ENCODE results near the gene MT1M. TPM values are rescaled to one million over a fixed set of nuclear protein-coding genes. Genes with fewer than 3 reads are reported as not detected.

MT1M gene
- total and polyA plus RNA-seq, 2 donors (not counting 1 experiment from before 2014, with no cell fraction given): 8.5 to 58.8 TPM

DNA sequence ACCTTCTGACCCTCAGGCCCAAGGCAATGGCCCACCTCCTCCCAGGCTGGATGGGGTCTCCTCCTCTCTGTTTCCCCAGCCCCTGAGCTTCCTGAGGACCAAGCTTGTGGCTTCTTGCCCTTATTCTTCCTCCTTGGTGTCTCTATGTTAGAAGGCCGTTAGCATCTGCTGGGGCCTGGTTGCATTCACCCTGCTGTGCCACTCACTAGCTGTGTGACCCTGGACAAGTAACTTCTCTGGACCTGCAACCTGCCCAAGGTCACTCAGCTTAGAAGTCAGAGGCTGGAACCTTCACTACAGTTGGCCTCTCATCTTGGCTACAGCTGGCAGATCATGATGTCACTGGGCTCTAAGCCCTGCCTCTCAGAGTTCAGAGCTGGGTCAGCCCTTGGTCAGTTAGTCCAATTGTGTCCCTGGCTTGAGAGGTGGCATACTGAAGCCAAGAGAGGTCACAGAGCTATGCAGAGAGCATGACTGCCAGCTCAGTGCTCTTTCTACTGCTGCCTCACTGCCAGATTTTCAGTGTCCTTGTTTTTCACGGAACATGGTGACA is 21.1 kb upstream of the MT1M start:
- H3K4me1 ChIP-seq (ENCODE audit: control insufficient read depth, extremely low read depth, insufficient read depth, low read length): peaks cover 42% of the 10 kb centered on the region
- DNase-seq (ENCODE audit: low read depth in 2 of 2): peak; percentile 49 to 74
- no peak overlapping the region for H3K4me3 ChIP-seq (replicated peaks in 1 of 4; ENCODE audit: control extremely low read depth in 1 of 4, insufficient read depth in 1 of 4, low read depth in 3 of 4, low read length in 4 of 4)

DNA sequence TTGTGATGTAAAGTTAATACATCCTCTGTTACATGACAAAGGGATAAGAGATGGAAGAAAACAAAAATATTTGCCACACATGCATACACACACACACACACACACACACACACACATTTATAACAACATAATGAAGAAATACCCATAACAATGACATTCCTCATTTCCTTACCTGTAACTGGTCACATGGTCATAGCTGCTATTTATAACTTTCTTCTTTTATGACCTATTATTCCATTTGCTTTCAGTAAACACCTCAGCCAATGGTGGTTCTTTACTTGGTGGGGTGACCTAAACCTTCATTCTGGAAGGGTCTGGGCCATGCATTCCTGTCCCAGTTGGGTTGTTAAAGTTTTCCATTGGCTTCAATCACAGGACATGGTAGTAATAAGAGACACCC is 18.8 kb upstream of the MT1M start:
- H3K4me2 ChIP-seq (ENCODE audit: extremely low read depth, insufficient read depth, low read length): no peak overlapping the region

More for the DNA sequence above, 21.1 kb upstream of the MT1M start:
- no peak overlapping the region for H2AFZ ChIP-seq (ENCODE audit: low read length)
- H3K36me3 ChIP-seq (ENCODE audit: control insufficient read depth, insufficient read depth, low read length): no peaks in the 10 kb centered on the region
- peak overlapping the region; percentile 99 for H3K27ac ChIP-seq (ENCODE audit: insufficient read depth, low read length)
- peaks cover 11% of the 10 kb centered on the region for H3K79me2 ChIP-seq (ENCODE audit: control insufficient read depth, insufficient read depth, low read length)
- H3K9ac ChIP-seq (ENCODE audit: insufficient read depth, low read length): peak overlapping the region; percentile 16
- TF ChIP-seq, protein P1, sequence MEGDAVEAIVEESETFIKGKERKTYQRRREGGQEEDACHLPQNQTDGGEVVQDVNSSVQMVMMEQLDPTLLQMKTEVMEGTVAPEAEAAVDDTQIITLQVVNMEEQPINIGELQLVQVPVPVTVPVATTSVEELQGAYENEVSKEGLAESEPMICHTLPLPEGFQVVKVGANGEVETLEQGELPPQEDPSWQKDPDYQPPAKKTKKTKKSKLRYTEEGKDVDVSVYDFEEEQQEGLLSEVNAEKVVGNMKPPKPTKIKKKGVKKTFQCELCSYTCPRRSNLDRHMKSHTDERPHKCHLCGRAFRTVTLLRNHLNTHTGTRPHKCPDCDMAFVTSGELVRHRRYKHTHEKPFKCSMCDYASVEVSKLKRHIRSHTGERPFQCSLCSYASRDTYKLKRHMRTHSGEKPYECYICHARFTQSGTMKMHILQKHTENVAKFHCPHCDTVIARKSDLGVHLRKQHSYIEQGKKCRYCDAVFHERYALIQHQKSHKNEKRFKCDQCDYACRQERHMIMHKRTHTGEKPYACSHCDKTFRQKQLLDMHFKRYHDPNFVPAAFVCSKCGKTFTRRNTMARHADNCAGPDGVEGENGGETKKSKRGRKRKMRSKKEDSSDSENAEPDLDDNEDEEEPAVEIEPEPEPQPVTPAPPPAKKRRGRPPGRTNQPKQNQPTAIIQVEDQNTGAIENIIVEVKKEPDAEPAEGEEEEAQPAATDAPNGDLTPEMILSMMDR (conservative IDR thresholded peaks at IDR 0.05 in 1 of 2, IDR thresholded peaks at IDR 0.05 in 1 of 2; ENCODE audit: low read depth in 1 of 2, low read length in 2 of 2): no peak
- no peak for TF ChIP-seq EZH2 (IDR thresholded peaks at IDR 0.05; ENCODE audit: low read length, missing control alignments)
- H3K9me3 ChIP-seq (ENCODE audit: control insufficient read depth, insufficient read depth, low read depth, low read length): no peaks in the 10 kb centered on the region
- H3K4me2 ChIP-seq (ENCODE audit: extremely low read depth, insufficient read depth, low read length): peak overlapping the region; percentile 20
- H3K27me3 ChIP-seq (ENCODE audit: control insufficient read depth, insufficient read depth, low read length): no peaks in the 10 kb centered on the region
- H4K20me1 ChIP-seq (ENCODE audit: control insufficient read depth, extremely low read depth, insufficient read depth, low read length): no peaks in the 10 kb centered on the region

DNA sequence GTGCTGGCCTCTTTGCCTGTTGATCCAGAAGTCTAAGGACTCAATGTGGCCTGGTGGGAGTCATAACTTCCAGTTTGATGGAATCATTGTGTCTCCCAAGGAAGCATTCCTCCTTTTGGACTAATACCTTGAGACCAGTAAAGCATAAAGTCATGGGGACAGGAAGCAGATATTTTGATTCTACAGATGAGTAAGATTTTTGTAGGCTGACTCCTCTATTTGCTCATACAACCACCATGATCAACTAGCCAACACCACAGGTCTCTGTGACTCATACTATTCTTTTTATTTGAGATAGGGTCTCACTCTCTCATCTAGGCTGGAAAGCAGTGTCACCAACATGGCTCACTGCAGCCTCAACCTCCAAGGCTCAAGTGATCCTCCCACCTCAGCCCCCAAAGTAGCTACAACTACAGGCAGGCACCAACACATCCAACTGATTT is 17.9 kb upstream of the MT1M start:
- TF ChIP-seq EZH2 (IDR thresholded peaks at IDR 0.05; ENCODE audit: low read length, missing control alignments): no peak
- TF ChIP-seq, protein P1 (conservative IDR thresholded peaks at IDR 0.05 in 1 of 2, IDR thresholded peaks at IDR 0.05 in 1 of 2; ENCODE audit: low read depth in 1 of 2, low read length in 2 of 2): no peak
- Histone ChIP-seq H3K27me3 (ENCODE audit: control insufficient read depth, insufficient read depth, low read length) (no peaks in the 10 kb centered on the region), H3K27ac (ENCODE audit: insufficient read depth, low read length) (peak overlapping the region; percentile 59), H3K9ac (ENCODE audit: insufficient read depth, low read length) (no peak overlapping the region), H3K36me3 (ENCODE audit: control insufficient read depth, insufficient read depth, low read length) (no peaks in the 10 kb centered on the region), H3K9me3 (ENCODE audit: control insufficient read depth, insufficient read depth, low read depth, low read length) (no peaks in the 10 kb centered on the region), H3K4me1 (ENCODE audit: control insufficient read depth, extremely low read depth, insufficient read depth, low read length) (peaks cover 36% of the 10 kb centered on the region), H3K79me2 (ENCODE audit: control insufficient read depth, insufficient read depth, low read length) (no peaks in the 10 kb centered on the region), H3K4me2 (ENCODE audit: extremely low read depth, insufficient read depth, low read length) (no peak overlapping the region), H3K4me3 (replicated peaks in 1 of 4; ENCODE audit: control extremely low read depth in 1 of 4, insufficient read depth in 1 of 4, low read depth in 3 of 4, low read length in 4 of 4) (no peak overlapping the region), H2AFZ (ENCODE audit: low read length) (no peak overlapping the region), H4K20me1 (ENCODE audit: control insufficient read depth, extremely low read depth, insufficient read depth, low read length) (no peaks in the 10 kb centered on the region)
- peak in 1 of 2 donors; percentile 96 for DNase-seq (ENCODE audit: low read depth in 2 of 2)

More for the DNA sequence above, 18.8 kb upstream of the MT1M start:
- Histone ChIP-seq H4K20me1 (ENCODE audit: control insufficient read depth, extremely low read depth, insufficient read depth, low read length) (no peaks in the 10 kb centered on the region), H3K27ac (ENCODE audit: insufficient read depth, low read length) (no peak overlapping the region), H2AFZ (ENCODE audit: low read length) (no peak overlapping the region), H3K4me3 (replicated peaks in 1 of 4; ENCODE audit: control extremely low read depth in 1 of 4, insufficient read depth in 1 of 4, low read depth in 3 of 4, low read length in 4 of 4) (no peak overlapping the region), H3K9ac (ENCODE audit: insufficient read depth, low read length) (no peak overlapping the region), H3K27me3 (ENCODE audit: control insufficient read depth, insufficient read depth, low read length) (no peaks in the 10 kb centered on the region), H3K9me3 (ENCODE audit: control insufficient read depth, insufficient read depth, low read depth, low read length) (no peaks in the 10 kb centered on the region), H3K79me2 (ENCODE audit: control insufficient read depth, insufficient read depth, low read length) (peaks cover 8% of the 10 kb centered on the region), H3K4me1 (ENCODE audit: control insufficient read depth, extremely low read depth, insufficient read depth, low read length) (peaks cover 36% of the 10 kb centered on the region), H3K36me3 (ENCODE audit: control insufficient read depth, insufficient read depth, low read length) (no peaks in the 10 kb centered on the region)
- DNase-seq (ENCODE audit: low read depth in 2 of 2): no peak
- TF ChIP-seq, protein P1 (conservative IDR thresholded peaks at IDR 0.05 in 1 of 2, IDR thresholded peaks at IDR 0.05 in 1 of 2; ENCODE audit: low read depth in 1 of 2, low read length in 2 of 2): no peak
